HuH-7.5 (cell line): ENCODE measurements around the gene TTLL10.

ENCODE experiments used
- DNase-seq: peaks from one replicate; pipeline ENCODE4 v3.0.0; 2011; ENCODE audit warnings: low spot score

The TTLL10 gene

GRCh38 chr1:1160281-1160930, 13.3 kb upstream of the TTLL10 start:
- no peak for DNase-seq

- DNase-seq, result no peak
Observed at GRCh38 chr1:1161078-1161682, 12.5 kb upstream of the TTLL10 start.

- DNase-seq, result no peak
Observed at GRCh38 chr1:1161683-1162079, 12.0 kb upstream of the TTLL10 start.

- no peak for DNase-seq
Observed at GRCh38 chr1:1162597-1163537, 10.8 kb upstream of the TTLL10 start.

DNA sequence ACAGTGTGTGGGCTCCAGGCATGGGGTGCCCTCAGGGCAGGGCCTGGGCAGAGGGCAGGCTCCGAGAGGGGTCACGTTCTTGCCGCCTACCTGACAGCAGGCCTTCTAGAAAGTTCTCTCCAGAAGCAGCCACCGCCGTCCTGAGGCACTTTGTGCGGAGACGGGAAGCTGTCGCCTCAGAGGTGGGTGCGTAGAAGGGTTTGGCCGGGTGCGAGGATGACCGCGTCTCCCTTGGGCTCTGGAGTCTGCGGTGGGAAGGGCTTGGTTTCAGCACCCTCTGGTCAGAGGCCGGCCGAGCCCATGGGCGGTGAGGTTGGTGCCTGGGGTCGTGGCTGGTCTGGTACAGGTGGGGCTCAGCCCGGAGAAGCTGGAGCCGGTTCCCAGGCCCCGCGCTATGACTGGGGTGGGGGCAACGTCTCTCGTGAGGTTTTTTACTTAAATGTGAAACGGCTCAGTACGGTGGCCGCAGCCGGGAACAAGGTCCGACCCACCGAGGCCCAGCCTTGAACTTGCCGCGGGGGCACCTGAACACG, 10.1 kb upstream of the TTLL10 start:
- no peak for DNase-seq

- DNase-seq, result no peak
Observed at GRCh38 chr1:1164361-1164700, 9.3 kb upstream of the TTLL10 start.

DNA sequence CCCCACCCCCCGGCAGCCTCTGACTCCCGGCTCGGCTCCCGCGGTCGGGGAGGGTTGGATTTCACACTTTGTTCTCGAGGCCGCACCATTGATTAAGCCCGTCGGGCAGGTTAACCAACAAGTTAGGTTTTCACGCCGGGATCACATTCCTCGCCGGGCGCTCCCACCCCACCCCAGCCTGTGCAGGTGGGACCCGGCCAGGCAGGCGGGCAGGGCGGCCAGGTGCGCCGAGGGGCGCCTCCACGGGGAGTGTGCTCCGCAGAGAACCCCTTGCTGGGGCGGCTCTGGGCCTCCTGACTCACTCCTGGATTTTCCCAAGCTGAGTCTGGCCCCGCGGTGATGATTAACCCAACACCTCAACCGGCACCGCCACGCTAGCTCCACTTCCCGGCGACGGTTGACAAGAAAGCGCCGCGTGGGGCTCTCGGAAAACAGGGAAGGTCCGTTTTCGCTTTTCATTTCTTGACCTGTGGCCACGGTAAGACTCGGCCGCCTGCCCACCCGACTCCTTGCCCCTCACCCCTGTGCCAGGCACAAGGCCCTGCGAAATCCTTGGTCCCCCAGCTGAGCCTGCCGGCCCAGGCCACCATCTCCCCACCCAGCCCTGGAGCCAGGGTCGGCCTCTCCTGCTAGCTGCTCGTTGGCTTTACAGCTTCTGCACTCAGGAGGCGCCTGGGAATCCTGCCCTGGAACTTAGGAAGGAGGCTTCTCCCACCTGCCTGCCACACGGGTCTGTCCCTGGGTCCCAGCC, 8.8 kb upstream of the TTLL10 start:
- DNase-seq, result peak; percentile 74

DNA sequence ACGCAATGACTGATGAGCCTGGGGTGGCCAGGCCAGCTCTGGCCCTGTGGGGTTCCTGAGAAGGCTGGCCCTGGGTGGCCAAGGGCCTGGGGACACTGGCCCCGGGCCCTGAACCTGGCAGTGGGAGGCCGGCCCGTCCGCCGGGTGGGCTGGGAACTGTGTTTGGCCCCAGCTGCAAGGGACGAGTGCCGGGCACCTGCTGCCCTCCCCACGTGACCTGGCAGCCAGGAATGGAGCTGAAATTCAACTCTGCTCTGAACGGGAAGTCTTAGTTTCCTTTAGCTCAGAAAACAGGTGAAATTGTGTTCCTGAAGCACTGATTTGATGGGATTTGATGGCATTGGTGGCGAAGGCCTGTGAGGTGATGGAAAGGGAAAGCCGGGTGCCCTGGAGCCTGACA, 8.2 kb upstream of the TTLL10 start:
- no peak for DNase-seq

- no peak for DNase-seq
Observed at GRCh38 chr1:1165900-1166421, 7.7 kb upstream of the TTLL10 start.

GRCh38 chr1:1166642-1167397, 6.9 kb upstream of the TTLL10 start:
- DNase-seq, result no peak

DNA sequence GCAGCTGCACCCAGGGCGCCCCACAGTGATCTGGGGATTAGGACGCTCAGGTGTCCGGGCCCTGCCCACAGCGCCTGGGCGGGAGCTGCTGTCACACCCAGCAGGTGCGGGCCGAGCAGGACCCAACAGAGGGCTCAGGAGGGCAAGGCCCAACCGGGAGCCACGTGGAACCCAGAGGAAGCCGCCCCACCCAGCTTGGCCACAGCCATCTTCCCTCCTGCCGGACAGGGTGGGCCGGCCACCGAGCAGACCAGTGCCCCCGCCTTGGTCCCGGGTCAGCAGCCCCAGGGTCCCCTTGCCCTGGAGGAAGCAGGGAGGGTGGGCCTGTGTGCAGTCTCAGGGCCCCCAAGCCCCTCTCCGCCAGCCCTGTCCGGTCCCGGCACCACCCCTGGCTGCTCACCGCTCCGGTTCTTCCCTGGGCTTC, 6.3 kb upstream of the TTLL10 start:
- DNase-seq, result no peak

GRCh38 chr1:1167841-1168450, 5.7 kb upstream of the TTLL10 start:
- no peak for DNase-seq

DNA sequence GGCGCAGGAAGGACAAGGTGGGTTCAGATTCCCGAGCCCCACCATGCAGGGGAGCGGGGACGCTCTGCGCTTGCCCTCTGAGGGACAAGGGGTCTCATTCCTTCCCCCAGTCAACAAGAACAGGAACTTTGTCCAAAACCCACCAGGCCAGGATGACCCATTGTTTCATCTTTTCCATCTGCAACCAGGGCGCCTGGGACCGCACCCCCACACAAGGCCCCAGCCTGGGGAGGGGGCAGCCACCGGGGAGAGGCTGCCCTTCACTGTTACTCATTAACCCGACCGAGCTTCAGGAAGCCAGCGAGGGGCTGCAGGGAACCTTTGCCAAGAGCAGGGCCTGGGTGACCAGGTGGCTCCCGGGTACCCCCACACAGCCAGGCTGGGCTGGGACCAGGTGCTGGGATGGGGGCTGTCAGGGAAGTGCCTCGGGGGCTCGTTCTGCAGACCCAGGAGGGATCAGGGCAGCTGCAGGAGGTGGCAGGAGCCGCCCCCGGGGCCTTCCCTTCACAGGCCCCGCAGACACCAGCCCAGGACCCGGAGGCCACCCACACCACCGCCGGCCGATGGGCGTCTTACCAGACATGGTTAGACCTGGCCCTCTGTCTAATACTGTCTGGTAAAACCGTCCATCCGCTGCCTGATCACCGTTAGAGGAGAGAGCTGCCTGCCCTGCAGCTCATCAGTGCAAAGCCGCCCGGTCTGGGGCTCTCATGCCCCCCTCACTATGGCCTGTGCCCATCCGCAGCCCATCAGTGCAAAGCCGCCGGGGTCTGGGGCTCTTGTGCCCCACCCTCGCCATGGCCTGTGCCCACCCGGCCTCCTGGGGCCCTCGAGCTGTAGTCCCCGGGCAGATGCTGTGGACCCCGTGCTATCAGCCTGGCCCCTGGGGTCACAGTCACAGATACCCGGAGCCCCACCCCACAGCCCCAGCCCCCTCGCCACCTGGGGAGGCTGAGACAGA, 4.9 kb upstream of the TTLL10 start:
- DNase-seq, result no peak

GRCh38 chr1:1169429-1170214, 4.1 kb upstream of the TTLL10 start:
- DNase-seq, result no peak

GRCh38 chr1:1170215-1171091, 3.2 kb upstream of the TTLL10 start:
- DNase-seq, result no peak

DNA sequence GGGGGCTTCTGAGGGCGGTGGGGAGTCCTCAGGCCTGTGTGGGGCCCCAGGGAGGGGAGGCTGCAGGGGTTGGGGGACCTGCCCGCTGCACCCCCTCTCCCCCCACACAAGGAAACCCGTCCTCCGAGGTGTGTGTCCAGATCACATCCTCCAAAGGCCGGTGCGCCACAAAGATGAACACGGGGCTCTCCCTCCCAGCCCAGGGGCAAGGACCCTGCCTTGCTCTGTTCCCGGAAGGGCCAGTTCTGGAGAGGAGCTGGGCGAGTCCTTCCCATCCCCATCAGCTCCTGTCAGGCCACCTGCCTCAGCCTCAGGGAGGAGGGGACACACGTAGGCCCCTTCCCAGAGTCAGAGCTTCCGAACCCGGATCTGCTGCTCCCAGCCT, 2.5 kb upstream of the TTLL10 start:
- no peak for DNase-seq

DNA sequence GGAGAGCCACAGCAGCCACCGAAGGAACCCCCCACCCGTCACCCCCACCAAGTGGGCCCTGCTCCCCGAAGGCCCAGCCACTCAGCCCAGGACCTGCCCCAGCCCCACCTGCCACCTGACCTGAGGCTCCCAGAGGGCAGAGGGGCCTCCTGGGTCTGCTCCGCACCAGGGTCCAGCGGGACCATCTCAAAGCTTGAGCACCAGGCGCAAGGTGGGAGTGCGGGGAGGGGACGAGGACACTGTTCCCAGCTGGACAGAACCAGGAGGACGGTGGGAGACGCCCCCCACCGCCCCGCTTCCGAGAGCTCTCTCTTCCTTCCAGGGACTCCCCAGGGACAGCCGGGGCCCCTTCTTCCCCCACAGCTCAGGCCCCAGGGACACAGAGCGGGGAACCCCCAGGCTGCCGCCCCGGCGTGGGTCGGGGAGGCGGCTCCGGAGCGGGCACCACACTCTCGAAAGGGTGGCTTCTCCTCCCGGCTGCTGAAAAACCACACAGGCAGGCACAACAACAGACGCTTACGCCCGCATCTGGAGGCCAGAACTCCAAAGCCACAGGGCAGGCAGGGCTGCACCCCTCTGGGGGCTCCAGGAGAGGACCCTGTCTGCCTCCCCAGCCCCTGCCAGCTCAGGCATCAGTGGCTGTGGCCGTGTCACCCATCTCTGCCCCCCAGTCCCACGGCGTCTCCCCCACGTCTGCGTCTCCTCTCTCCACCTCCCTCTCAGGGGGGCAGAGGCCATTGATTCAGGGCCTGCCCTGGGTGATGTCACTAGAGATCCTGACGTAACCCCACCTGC, 1.9 kb upstream of the TTLL10 start:
- no peak for DNase-seq
